HG02973 (cell line): Measurements from ENCODE around the gene ACOX1.

Experiments used
- ATAC-seq: cut with Tn5 transposase; IDR thresholded peaks from one replicate; pipeline ENCODE4 v1.9.1; 2021; ENCODE audit warnings: moderate library complexity; ENCODE audit not compliant: unreplicated experiment

ACOX1 gene

DNA sequence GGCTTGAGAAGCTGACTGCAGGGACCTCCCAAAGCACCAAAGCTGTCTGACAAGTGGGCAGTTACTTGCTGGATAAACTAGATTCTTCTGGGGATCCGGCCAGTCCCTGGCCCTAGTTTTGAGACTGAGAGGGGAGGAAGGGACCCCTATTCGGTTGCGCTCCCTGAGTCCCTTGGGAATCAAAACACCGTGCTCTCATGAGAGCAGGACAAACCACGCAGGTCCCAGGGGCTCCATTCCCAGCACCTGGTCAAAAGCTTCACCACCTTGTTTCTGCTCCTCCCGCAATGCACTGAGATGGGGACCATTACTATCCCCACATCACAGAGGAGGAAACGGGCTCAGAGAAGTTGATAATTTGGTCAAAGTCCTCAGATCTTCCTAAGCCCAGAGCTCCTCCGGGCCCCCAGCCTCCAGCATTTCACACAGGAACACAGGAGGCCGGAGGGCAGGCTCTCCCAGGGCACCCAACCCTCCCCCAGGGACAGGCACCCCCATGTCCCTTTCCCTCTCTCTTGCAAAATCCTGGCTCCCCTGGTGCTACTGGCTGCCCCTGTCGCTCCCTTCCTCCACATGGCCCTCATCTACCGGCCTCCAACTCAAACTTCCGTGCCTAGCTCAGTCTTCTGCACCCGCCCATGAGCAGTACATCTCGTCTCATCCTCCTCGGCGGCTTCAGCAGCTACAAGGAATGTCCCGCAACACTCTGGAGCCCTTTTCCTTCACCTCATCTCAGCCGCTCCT, 85.5 kb downstream of the ACOX1 start:
- ATAC-seq, result no peak

DNA sequence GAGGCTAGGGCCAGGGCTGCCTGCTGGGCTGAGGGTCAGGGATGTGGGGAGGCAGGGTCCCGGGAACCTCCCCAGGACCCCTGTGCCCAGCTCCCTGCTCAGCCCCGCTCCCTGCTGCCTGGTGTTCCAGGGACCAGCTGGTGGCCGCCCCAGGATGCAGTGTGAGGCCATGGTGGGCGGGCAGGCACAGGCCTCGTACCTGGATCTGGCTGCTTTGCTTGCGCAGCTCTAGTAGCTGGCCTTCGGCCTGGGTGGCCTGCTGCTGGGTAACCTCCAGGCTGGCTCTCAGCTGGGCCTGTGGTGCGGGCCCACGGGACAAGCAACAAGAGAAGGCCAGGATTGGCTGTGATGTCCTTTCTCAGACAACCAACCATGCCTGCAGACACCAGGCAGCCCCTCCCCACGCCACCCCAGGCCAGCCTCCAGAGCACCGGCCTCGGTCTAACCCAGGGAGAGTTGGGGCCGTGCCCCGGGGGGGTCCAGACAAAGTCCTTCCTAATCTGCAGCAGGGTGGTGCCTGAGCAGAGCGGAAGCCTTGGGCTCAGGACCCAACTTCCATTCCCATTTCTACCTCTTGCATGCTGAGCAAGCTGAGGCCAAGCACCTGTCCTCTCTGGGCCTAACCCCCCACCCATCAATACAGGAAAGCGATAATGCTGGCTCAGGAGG, 86.3 kb downstream of the ACOX1 start:
- ATAC-seq, result no peak

DNA sequence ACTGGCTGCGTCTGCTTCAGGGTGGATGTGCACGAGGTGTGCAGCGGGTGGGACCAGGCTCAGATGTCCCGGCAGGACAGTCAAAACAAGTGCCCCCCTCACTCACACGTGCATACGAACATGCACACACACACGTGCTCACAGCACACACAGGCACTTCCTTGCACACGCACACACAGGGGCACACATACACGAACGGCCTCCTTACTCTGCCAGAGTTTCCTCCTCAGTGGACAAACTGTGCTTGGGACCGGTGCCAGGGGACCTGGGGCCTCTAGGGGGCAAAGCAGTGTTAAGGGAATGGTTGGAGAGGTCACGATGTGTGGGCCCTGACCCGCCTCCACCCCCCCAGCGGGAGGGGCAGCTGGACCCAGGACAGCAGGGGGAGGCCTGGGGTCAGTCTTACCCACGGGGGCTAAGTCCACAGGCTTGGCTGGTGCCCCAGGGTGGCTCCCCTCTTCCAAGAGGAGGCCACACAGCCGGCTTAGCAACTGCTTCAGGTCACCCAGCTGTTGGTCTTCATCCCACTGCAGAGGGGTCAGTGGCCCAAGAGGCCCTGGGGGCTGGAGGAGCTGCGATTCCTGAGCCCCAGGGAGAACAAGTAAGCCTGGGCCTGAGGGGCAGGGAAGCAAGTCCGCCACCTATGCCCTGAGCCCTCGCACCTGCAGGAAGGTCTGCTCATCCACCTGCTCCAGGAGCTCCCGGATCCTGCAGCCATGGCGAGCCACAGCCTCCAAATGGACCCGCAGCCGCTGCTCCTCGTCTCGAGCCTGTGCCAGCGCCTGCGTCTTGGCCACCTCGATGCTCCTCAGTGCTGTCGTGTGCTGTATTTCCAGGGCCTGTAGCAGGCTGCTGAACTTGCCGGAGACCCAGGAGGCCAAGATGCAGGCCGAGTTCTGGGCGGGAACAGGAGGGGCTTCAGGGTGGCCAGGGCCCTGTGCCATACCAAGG, 87.1 kb downstream of the ACOX1 start:
- no peak for ATAC-seq
